HFFc6 (cell line): ENCODE results near the gene TCEA2. TPM values are rescaled to one million over a fixed set of nuclear protein-coding genes. Genes with fewer than 3 reads are reported as not detected.

Experiments used
- DNase-seq: peaks from one replicate; pipeline ENCODE4 v3.0.0-alpha.2; 2018
- H3K27ac Mint-ChIP-seq: 2 replicates; pipeline ENCODE4 v1.8.0; 2020; ENCODE audit warnings: mild to moderate bottlenecking, mixed read lengths
- H3K27me3 Mint-ChIP-seq: 2 replicates; pipeline ENCODE4 v1.8.0; 2021; ENCODE audit warnings: mild to moderate bottlenecking, moderate library complexity, mixed read lengths; ENCODE audit not compliant: insufficient read depth
- H3K36me3 Mint-ChIP-seq: 2 replicates; pipeline ENCODE4 v1.8.0; 2021; ENCODE audit warnings: low read depth, mixed read lengths
- H3K4me1 Mint-ChIP-seq: 2 replicates; pipeline ENCODE4 v1.8.0; 2020; ENCODE audit warnings: low read depth, mixed read lengths
- H3K4me3 Mint-ChIP-seq: 2 replicates; pipeline ENCODE4 v1.8.0; 2020; ENCODE audit warnings: mild to moderate bottlenecking, moderate library complexity, mixed read lengths
- H3K9me3 Mint-ChIP-seq: 2 replicates; pipeline ENCODE4 v1.8.0; 2020; ENCODE audit warnings: mild to moderate bottlenecking, mixed read lengths
- total RNA-seq, 6 experiments: library from RNA; stranded (reverse); fragmentation: NEBNext Ultra II Directional; extraction: Animal tissue kit (Norgen Biotek cat#: 25700); gene quantifications; 2 replicates in 1 of 6; 3 replicates in 5 of 6; pipeline ENCODE4 v1.2.3, GENCODE V29; 2021
- TF ChIP-seq, protein P1 (sequence below): fragments of 200-600 bp; sonication (generic); IDR thresholded peaks from 2 replicates; pipeline ENCODE4 v1.5.0; 2021; ENCODE audit warnings: antibody characterized with exemption, mild to moderate bottlenecking

TCEA2 gene
- total RNA-seq, 6 experiments from 2014 or later, result 36.8 to 47.4 (median 41.5) TPM

DNA sequence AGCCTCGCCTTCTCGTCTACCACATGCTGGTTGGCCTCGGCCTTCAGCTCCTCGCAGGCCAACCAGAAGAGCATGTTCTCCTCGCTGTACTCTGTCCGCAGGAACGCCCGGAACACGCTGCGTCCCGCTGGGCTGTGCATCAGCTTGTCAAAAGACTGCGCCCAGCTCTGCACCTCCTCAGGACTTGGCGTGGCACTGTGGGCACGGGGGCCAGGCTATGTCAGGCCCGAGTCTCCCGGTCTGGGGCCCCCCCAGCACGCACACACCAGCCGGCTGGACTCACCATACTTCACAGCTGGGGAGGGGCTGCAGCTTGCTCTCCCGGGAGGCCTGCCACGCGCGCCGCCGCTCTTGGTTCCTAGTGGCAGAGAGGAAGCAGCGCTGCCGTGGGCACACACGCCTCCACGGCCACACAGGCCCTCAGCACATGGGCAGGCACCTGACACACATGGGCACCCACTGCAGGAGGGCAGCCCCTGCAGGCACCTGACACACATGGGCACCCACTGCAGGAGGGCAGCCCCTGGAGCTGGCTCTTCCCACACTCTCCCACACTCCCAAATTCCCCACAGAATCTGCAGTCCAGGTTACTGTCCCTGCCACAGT lies 11.3 kb downstream of the TCEA2 start:
- no peaks in the 10 kb centered on the region; the same call in none of the 2 replicates for H3K27me3 Mint-ChIP-seq
- H3K27ac Mint-ChIP-seq, result no peak overlapping the region
- H3K9me3 Mint-ChIP-seq, result no peaks in the 10 kb centered on the region

DNA sequence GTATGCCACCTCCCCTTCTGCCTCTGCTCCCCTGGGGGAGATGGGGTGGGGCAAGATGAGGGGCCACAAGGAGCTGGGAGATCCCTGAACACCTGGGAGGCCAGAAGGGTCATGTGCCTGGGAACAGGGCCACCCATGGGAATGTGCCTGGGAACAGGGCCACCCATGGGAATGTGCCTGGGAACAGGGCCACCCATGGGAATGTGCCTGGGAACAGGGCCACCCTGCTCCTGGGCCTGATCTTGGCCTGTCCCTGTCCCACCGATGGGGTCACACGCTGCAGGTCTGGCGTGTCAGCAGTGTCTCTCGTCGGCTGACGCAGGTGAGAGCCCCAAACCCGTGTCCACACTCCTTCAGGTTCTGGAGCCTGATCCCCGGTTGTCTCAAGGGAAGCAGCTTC lies 12.0 kb downstream of the TCEA2 start:
- no peak for DNase-seq
- no peaks in the 10 kb centered on the region; the same call in none of the 2 replicates for H3K27me3 Mint-ChIP-seq
- TF ChIP-seq, protein P1, sequence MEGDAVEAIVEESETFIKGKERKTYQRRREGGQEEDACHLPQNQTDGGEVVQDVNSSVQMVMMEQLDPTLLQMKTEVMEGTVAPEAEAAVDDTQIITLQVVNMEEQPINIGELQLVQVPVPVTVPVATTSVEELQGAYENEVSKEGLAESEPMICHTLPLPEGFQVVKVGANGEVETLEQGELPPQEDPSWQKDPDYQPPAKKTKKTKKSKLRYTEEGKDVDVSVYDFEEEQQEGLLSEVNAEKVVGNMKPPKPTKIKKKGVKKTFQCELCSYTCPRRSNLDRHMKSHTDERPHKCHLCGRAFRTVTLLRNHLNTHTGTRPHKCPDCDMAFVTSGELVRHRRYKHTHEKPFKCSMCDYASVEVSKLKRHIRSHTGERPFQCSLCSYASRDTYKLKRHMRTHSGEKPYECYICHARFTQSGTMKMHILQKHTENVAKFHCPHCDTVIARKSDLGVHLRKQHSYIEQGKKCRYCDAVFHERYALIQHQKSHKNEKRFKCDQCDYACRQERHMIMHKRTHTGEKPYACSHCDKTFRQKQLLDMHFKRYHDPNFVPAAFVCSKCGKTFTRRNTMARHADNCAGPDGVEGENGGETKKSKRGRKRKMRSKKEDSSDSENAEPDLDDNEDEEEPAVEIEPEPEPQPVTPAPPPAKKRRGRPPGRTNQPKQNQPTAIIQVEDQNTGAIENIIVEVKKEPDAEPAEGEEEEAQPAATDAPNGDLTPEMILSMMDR, result no peak
- no peak overlapping the region for H3K27ac Mint-ChIP-seq
- peaks cover 8% of the 10 kb centered on the region; the same call in 1 of the 2 replicates for H3K4me1 Mint-ChIP-seq
- H3K4me3 Mint-ChIP-seq, result no peak overlapping the region
- H3K36me3 Mint-ChIP-seq, result no peaks in the 10 kb centered on the region
- no peaks in the 10 kb centered on the region for H3K9me3 Mint-ChIP-seq

More for the DNA sequence above, 11.3 kb downstream of the TCEA2 start:
- no peak for DNase-seq
- H3K4me1 Mint-ChIP-seq, result peaks cover 8% of the 10 kb centered on the region; the same call in 1 of the 2 replicates
- no peaks in the 10 kb centered on the region for H3K36me3 Mint-ChIP-seq
- no peak overlapping the region for H3K4me3 Mint-ChIP-seq
- TF ChIP-seq, protein P1, result no peak

DNA sequence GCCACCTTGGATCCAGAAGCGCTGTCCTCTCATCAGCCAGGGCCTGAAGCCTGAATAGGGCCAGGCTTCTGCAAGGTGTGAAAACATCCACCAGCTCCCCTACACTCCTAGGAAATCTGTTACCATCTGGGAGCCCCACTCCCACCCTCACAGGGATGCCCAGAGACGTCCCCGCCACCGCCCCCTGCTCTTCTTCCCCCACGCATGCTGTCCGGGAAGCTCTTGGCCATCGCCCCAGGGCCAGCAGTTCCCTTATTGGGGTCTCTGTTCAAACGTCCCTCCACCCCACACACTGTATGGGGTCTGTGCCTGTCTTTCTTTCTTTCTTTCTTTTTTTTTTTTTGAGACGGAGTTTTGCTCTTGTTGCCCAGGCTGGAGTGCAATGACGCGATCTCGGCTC lies 12.6 kb downstream of the TCEA2 start:
- DNase-seq, result no peak
- Mint-ChIP-seq H3K4me3 (no peak overlapping the region), H3K9me3 (no peaks in the 10 kb centered on the region), H3K4me1 (peaks cover 8% of the 10 kb centered on the region; the same call in 1 of the 2 replicates), H3K36me3 (no peaks in the 10 kb centered on the region), H3K27ac (no peak overlapping the region), H3K27me3 (no peaks in the 10 kb centered on the region; the same call in none of the 2 replicates)
- TF ChIP-seq, protein P1, result no peak

DNA sequence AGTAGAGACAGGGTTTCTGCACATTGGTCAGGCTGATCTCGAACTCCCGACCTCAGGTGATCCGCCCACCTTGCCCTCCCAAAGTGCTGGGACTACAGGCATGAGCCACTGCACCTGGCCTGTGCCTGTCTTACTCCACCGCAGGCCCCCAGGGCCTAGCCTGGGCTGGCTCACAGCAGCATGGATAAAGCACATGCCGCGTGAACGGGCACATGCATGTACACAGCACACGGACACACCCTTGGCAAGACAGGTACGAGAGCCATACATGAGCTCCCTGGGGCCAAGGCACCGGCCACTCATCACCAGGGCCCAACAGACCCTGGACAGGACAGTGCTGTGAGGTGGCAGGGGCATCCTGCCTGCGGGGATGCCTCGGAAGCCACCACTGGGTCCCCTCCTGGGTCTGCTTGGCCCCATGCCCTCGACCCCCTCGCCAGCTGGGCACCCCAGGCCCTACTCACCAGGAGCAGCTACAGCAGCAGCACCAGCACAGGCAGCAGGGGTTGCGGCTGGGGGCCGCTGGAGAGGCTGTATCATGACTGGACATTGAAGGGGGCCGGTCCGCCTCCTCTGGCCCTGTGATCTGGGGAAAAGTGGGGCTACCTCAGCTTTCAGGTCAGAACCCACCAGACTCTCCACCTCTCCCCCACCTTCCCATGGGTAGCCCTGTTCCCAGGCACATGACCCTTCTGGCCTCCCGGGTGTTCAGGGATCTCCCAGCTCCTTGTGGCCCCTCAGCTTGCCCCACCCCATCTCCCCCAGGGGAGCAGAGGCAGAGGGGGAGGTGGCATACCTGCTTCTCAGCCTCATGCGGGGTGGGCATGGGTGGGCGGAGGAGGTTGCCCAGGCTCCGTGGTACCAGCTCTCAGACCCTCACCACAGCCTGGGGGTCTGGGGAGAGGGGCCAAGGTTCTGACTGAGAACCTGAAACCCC lies 13.3 kb downstream of the TCEA2 start:
- no peak overlapping the region for H3K27ac Mint-ChIP-seq
- H3K27me3 Mint-ChIP-seq, result peaks cover 2% of the 10 kb centered on the region
- DNase-seq, result no peak
- no peaks in the 10 kb centered on the region for H3K9me3 Mint-ChIP-seq
- peaks cover 8% of the 10 kb centered on the region; the same call in 1 of the 2 replicates for H3K4me1 Mint-ChIP-seq
- H3K4me3 Mint-ChIP-seq, result no peak overlapping the region
- H3K36me3 Mint-ChIP-seq, result no peaks in the 10 kb centered on the region
- TF ChIP-seq, protein P1, result no peak

DNA sequence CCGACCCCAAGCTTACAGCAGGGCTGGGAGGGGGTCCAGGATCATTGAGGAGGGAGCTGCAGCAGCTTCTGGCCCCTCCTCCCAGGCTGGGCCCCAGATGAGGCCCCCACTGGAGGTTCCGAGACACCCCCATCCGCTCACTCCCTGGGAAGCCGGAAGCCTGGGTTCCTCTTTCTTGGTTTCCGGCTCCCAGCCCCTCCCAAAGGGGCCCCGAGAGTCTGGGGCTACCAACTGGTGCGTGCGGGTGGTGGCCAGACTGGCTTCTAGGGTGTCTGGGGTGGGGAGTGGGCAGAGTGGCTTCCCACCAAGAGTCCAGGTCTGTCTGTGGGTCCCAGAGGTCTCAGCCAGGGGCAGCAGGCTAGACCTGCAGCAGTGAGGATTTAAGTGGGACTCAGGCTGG lies 14.1 kb downstream of the TCEA2 start:
- TF ChIP-seq, protein P1, result no peak

More for the DNA sequence above, 14.1 kb downstream of the TCEA2 start:
- Mint-ChIP-seq H3K36me3 (no peaks in the 10 kb centered on the region), H3K27ac (no peak overlapping the region), H3K4me3 (no peak overlapping the region), H3K9me3 (no peaks in the 10 kb centered on the region), H3K27me3 (peaks cover 8% of the 10 kb centered on the region), H3K4me1 (peaks cover 8% of the 10 kb centered on the region; the same call in 1 of the 2 replicates)
- no peak for DNase-seq
